IPS-NIHi7 (cell line): ENCODE measurements around the gene TERT.
A peak's percentile ranks its signal among the peaks of the same experiment; 100 is the strongest.
"Not testable (repeated sequence)": the region's sequence is repeated elsewhere in the genome, so short reads cannot be mapped to it uniquely, and the experiment has no call there.

Experiments used
- DNase-seq: peaks from one replicate; pipeline ENCODE4 v3.0.0; 2012; ENCODE audit warnings: mixed read lengths; ENCODE audit errors: extremely low spot score

Gene TERT

DNA sequence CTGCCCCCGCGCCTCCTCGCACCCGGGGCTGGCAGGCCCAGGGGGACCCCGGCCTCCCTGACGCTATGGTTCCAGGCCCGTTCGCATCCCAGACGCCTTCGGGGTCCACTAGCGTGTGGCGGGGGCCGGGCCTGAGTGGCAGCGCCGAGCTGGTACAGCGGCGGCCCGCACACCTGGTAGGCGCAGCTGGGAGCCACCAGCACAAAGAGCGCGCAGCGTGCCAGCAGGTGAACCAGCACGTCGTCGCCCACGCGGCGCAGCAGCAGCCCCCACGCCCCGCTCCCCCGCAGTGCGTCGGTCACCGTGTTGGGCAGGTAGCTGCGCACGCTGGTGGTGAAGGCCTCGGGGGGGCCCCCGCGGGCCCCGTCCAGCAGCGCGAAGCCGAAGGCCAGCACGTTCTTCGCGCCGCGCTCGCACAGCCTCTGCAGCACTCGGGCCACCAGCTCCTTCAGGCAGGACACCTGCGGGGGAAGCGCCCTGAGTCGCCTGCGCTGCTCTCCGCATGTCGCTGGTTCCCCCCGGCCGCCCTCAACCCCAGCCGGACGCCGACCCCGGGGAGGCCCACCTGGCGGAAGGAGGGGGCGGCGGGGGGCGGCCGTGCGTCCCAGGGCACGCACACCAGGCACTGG is 548 bp downstream of the TERT start:
- DNase-seq = peak; percentile 49

DNA sequence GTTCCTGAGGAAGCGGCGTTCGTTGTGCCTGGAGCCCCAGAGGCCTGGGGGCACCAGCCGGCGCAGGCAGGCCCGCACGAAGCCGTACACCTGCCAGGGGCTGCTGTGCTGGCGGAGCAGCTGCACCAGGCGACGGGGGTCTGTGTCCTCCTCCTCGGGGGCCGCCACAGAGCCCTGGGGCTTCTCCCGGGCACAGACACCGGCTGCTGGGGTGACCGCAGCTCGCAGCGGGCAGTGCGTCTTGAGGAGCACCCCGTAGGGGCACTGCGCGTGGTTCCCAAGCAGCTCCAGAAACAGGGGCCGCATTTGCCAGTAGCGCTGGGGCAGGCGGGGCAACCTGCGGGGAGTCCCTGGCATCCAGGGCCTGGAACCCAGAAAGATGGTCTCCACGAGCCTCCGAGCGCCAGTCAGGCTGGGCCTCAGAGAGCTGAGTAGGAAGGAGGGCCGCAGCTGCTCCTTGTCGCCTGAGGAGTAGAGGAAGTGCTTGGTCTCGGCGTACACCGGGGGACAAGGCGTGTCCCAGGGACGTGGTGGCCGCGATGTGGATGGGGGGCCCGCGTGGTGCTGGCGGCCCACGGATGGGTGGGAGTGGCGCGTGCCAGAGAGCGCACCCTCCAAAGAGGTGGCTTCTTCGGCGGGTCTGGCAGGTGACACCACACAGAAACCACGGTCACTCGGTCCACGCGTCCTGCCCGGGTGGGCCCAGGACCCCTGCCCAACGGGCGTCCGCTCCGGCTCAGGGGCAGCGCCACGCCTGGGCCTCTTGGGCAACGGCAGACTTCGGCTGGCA is 1.3 kb downstream of the TERT start:
- no peak for DNase-seq

DNA sequence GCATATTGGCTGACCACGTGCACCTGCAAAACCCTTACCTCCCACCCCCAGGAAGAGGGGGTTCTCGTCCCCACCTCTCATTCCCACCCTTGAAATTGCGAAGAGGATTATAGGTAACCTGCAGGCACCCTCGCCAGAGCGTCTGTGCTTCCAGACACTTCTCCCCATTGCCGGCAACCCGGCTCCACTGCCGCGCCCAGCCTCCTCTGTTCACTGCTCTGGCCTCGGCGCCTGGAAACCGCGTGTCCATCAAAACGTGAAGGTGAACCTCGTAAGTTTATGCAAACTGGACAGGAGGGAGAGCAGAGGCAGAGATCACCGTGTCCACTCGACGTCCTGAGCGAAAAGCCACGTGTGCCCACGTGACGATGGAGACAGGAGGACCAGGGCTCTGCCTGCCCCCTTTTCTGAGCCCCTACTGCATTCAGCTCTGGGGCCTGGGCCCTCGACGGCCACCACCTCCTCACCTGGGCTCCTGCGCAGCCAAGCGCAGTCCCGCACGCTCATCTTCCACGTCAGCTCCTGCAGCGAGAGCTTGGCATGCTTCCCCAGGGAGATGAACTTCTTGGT is 1.9 kb downstream of the TERT start:
- no peak for DNase-seq

DNA sequence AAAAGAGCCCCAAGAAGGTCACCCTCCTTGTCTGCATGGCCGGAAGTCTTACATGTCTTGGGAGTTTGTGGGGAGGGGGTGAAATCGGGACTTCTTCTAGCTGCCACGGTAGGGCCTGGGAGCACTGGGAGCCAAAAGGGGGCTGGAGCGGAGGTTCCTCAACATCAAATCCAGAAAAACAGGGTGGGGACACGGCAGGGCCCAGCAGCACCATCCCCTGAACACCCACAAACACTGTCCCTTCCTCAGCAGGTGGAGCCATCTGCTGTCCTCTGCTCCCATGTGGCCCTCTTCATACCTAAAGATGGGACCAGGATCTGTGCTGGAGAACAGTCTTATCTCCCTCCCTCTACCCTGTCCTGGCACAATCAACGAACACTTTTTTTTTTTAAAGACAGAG is 2.7 kb downstream of the TERT start:
- DNase-seq = no peak

DNA sequence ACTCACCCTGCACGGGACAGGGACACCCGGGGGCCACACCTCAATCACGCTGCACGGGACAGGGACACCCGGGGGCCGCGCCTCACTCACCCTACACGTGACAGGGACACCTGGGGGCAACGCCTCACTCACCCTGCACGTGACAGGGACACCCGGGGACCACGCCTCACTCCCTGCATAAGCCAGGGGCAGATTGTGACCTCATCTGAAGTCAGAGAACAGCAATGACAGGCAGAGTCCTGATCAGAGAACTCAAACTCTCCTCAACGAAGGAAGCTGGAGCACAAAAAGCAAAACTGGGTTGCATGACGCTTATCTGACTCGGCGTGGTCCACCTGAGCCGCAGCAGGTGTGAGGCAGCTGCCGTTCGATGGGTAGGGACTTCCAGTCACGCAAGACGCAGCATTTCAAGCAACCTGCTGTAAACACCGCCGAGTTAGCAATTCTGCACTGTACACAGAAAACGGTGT is 3.2 kb downstream of the TERT start:
- DNase-seq = no peak

GRCh38 chr5:1290956-1291355 is 3.9 kb downstream of the TERT start:
- DNase-seq = not testable (repeated sequence)

DNA sequence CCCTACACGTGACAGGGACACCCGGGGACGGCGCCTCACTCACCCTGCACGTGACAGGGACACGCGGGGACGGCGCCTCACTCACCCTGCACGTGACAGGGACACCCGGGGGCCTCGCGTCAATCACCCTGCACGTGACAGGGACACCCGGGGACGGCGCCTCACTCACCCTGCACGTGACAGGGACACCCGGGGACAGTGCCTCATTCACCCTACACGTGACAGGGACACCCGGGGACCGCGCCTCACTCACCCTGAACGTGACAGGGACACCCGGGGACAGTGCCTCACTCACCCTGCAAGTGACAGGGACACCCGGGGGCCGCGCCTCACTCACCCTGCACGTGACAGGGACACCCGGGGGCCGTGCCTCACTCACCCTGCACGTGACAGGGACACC is 5.3 kb downstream of the TERT start:
- not testable (repeated sequence) for DNase-seq

DNA sequence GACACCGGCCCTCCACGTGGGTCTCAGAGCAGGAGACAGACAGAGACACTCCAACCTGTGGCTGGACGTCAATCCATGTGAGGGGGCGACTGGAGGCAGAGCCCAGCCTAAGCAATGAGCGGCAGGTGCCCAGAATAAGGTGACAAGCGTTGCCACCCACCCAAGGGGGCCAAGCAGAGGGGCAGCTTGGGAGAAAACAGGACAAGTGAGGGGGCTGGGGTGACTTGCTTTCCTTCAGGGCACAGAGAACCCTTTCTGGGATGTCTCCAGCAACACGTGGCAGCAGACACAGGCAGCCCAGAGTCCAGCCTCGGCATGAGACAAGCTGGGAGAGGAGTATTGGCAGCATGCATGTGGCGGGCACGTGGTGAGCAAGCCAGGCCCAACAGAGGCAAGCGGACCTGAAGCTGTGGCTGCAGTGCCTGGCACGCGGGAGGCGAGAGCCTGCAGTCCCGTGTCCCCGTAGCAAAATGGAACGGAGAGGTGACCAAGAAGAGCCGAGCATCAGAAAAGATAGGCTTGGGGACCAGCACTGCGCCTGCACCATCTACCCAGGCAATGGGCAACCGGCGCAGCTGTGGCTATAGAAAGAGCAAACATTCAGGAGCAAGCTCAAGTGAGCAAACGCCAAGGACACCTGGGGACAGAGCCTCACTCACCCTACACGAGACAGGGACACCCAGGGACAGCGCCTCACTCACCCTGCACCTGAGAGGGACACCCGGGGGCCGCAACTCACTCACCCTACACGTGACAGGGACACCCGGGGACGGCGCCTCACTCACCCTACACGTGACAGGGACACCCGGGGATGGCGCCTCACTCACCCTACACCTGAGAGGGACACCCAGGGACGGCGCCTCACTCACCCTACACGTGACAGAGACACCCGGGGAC is 6.2 kb downstream of the TERT start:
- no peak for DNase-seq

DNA sequence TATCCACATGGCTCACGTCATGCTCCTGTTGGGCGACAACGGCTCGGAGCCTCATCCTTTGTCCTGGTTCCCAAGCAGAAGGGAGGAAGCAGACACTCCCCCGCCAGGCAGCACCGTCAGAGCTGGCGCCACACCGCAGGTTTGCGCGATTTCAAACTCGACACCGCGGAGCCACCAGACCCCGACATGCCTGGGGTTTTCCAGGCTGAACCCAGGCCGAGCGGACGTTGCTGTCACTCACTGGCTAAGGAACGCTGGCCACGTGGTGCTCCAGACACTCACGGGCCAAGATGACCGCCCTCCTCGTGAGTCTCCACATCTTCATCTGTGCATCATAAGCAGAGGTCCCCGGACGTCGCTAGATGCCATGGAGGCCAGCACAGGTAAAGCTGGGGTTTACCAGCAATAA is 9.0 kb downstream of the TERT start:
- no peak for DNase-seq

DNA sequence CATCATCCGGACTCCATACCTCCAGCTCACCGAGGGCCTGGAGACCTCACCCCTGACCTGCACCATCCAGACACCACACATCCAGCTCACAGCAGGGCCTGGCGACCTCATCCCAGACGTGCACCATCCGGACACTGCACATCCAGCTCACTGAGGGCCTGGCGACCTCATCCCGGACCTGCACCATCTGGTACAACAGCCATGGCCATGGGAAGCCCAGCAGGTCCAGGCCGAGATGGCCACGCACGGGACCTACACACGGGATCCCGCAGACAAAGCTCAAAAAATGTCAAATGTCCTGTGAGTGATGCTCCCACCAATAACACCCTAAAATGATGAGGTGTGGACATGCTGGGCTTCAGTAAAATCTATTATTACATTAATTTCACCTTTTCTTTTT is 9.7 kb downstream of the TERT start:
- DNase-seq = no peak

DNA sequence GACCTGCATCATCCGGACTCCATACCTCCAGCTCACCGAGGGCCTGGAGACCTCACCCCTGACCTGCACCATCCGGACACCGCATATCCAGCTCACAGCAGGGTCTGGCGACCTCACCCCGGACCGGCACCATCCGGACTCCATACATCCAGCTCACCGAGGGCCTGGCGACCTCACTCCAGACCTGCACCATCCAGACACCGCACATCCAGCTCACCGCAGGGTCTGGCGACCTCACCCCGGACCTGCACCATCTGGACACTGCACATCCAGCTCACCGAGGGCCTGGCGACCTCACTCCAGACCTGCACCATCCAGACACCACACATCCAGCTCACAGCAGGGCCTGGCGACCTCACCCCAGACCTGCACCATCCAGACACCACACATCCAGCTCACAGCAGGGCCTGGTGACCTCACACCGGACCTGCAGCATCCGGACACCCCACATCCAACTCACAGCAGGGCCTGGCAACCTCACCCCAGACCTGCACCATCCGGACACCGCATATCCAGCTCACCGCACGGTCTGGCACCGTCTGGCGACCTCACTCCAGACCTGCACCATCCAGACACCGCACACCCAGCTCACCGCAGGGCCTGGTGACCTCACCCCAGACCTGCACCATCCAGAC is 10.4 kb downstream of the TERT start:
- DNase-seq = not testable (repeated sequence)

DNA sequence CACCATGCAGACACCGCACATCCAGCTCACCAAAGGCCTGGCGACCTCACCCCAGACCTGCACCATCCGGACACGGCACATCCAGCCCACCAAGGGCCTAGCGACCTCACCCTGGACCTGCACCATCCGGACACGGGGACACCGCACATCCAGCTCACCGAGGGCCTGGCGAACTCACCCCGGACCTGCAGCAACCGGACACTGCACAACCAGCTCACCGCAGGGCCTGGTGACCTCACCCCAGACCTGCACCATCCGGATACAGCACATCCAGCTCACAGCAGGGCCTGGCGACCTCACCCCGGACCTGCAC is 11.2 kb downstream of the TERT start:
- DNase-seq = not testable (repeated sequence)

DNA sequence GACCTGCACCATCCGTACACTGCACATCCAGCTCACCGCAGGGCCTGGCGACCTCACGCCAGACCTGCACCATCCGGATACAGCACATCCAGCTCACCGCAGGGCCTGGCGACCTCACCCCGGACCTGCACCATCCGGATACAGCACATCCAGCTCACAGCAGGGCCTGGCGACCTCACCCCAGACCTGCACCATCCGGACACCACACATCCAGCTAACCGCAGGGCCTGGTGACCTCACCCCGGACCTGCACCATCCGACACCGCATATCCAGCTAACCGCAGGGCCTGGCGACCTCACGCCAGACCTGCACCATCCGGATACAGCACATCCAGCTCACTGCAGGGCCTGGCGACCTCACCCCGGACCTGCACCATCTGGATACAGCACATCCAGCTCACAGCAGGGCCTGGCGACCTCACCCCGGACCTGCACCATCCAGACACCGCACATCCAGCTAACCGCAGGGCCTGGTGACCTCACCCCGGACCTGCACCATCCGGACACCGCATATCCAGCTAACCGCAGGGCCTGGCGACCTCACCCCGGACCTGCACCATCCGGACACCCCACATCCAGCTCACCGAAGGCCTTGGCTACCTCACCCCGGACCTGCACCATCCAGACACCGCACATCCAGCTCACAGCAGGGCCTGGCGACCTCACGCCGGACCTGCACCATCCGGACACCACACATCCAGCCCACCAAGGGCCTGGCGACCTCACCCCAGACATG is 11.7 kb downstream of the TERT start:
- DNase-seq = not testable (repeated sequence)

DNA sequence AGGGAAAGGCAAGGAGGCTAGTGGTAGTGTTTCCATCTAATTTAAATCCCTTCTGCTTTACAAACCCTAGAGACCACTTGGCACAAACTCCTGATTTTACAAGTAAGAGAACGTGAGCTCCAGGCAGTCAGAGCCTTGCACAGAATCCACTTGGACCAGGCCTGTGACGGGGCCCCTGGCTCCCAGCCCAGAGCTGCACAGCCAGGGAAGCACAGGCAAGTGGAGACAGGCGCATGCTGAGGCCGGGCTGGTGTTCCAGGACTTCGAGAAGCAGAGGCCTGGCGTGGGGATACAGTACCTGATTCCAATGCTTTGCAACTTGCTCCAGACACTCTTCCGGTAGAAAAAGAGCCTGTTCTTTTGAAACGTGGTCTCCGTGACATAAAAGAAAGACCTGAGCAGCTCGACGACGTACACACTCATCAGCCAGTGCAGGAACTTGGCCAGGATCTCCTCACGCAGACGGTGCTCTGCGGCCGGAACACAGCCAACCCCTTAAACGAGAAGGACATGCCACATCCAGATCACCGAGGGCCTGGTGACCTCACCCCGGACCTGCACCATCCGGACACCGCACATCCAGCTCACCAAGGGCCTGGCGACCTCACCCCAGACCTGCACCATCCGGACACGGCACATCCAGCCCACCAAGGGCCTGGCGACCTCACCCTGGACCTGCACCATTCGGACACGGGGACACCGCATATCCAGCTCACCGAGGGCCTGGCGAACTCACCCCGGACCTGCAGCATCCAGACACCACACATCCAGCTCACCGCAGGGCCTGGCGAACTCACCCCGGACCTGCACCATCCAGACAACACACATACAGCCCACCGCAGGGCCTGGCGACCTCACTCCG is 12.5 kb downstream of the TERT start:
- no peak for DNase-seq

DNA sequence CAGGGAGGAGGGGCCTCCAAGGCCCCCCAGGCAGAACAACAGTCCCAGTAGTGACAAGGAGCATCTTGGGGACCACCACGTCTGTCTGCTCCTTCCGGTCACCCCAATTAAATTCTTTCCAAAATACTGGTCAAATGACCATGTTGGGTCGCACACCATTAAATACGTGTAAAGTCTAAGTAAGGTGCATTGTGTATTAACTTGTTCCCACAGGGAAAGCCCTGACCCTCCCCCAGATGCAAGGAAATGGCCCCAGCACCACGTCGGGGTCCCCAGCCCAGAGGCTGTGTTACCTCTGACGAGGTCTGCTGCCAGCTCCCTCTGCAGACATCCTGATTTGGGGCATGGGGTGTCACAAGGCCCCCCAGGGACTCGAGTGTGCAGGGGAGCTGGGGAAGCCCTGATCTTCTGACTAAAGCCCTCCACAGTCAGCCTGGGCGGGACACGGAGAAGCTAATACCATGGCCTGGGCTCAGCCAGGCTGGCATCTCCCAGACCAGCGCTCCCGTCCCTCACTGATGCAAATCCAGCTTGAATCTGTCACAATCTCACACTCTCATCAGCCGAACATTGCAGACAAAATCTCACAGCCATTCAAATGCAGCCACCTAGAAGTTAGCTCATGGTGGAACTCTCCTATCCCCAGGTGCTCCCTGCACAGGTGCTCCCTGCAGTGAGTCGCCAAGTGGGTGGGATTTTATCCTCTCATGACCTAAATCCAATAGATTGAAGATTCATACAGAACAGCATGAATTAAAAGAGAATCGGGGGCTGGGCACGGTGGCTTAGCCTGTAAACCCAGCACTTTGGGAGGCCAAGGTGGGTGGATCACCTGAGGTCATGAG is 13.6 kb downstream of the TERT start:
- DNase-seq = no peak

GRCh38 chr5:1280177-1281037 is 14.5 kb downstream of the TERT start:
- no peak for DNase-seq

GRCh38 chr5:1279443-1280151 is 15.3 kb downstream of the TERT start:
- DNase-seq = no peak
